Cerebellar cortex (tissue), 1 donor: ENCODE results near the gene ANO7.

Source experiments
- DNase-seq: peaks from one replicate; pipeline ENCODE4 v3.0.0-alpha.2; 2015; ENCODE audit warnings: low spot score

ANO7 gene

DNA sequence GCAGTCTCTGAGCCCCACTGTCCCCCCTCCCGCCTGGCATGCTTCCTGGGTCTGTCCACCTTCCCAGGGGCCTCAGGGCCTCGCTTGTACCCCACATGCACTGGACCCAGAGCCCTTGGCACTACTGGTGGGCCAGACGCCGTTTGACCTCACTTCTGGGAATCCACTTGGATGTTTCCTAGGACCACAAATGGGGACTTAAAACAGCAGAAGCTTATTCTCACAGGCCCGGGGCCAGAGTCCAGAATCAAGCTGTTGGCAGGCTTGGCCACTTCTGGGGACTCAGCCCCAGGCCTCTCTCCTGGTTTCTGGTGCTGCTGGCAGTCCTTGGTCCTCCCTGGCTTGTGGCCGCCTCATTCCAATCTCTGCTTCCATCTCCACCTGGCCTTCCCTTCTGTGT, 19.6 kb downstream of the ANO7 start:
- no peak for DNase-seq

DNA sequence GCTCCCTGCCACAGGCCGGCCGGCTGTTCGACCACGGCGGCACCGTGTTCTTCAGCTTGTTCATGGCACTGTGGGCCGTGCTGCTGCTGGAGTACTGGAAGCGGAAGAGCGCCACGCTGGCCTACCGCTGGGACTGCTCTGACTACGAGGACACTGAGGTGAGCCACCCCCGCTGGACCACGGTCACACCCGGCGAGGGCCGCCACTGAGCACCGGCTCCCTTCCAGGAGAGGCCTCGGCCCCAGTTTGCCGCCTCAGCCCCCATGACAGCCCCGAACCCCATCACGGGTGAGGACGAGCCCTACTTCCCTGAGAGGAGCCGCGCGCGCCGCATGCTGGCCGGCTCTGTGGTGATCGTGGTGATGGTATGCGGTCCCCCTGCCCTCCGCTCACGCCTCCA, 20.8 kb downstream of the ANO7 start:
- DNase-seq: no peak

DNA sequence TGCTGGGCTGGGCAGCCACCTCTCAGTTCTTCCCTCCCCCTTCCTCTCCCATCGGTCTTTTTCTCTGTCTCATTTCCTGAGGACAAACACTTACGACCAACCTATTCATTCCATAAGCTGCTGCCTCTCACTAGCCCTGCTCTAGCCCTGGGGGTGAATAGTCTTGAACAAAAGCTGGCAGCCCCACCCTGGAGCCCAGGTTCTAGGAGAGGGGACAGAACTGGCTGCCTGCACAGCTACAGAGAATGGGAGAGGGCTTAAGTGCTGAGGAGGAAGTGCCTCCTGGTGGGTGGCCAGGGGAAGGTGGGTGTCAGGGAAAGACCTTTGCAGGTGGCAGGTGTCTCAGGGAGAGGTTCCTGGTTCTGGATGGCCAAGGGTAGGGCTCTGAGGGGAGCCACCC, 22.8 kb downstream of the ANO7 start:
- no peak for DNase-seq

DNA sequence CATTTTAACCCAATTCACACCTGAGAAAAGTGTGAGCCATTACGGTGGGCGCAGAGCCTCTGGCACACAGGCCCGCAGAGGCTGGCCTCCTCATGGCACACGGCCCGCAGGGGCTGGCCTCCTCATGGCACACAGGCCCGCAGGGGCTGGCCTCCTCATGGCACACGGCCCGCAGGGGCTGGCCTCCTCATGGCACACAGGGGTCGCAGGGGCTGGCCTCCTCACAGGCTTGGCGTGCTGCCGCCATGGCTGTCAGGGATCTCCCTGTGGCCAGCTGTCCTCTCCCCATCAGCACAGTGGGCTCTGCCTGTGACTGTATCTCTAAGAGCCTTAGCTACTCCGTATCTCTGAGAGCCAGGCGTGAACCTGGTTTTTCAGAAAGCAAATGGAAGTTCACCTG, 24.6 kb downstream of the ANO7 start:
- DNase-seq: no peak

DNA sequence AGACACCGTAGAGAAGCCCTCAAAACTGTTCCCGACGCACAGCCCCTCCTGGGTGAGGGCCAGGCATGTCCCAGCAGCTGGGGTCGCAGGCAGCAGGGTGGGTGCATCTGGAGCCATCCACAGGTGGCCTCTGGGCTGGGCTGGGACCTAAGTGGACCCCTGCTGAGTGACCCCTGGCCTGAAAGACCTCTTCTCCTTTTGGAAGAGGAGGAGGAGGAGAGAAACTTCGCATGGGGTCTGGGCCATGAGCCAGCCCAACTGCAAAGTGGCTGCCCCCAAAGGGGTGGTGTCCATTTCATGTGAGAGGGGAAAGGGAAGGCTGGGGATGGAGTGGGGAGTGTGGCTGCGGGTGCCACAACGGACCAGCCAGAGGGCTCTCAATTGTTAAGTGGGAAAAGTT, 25.1 kb downstream of the ANO7 start:
- DNase-seq: no peak

DNA sequence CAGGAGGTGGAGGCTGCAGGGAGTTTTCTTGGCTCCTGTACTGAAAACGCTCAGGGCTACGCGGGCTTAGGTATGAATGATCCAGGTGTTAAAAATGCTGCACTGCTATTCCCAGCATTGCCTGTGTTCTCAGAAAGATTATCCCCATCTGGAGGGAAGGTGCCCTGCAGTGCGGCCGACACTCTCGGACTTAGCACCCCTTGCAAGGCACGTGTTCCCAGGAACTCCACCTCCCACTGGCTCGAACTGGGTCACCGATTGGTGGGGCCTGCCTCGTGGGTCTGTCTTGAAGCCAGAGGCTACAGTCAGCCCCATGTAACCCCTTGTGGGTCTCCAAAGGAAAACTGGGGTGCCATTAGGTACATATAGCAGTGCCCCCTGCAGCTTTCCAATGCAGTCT, 25.7 kb downstream of the ANO7 start:
- DNase-seq: no peak

DNA sequence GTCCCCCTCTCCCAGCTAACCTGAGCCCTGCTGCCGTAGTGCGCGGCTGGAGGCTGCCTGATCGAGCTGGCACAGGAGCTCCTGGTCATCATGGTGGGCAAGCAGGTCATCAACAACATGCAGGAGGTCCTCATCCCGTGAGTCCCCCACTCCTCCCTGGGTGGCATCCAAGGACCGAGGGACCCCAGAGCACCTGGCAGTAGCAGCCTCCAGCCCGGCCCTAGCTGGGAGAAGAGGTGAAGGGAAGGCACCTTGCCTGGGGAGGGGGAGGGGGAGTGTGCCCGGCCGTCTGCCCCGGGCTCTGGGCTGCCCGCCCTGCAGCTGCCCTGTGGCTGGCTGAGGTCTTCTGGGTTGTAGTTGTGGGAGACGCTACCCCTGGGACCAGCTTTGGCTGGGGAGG, 26.3 kb downstream of the ANO7 start:
- no peak for DNase-seq

DNA sequence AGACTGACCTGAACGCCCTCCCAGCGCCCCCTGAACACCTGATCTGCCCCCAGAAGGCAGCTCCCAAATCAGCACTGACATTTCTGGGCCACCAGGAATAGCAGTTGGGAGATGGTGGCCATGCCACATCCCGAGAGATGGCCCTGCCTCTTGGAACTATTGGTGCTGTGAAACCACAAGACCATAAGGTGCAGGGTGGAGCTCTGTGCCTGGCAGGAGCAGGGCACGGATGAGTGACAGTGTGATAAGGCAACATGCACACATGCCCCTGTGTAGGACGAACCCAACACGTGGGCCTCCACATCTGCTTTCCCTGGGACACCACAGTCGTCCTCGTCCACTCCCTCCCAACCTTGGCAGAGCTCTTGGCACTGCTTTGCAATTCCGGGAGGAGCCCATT, 26.9 kb downstream of the ANO7 start:
- DNase-seq: no peak

DNA sequence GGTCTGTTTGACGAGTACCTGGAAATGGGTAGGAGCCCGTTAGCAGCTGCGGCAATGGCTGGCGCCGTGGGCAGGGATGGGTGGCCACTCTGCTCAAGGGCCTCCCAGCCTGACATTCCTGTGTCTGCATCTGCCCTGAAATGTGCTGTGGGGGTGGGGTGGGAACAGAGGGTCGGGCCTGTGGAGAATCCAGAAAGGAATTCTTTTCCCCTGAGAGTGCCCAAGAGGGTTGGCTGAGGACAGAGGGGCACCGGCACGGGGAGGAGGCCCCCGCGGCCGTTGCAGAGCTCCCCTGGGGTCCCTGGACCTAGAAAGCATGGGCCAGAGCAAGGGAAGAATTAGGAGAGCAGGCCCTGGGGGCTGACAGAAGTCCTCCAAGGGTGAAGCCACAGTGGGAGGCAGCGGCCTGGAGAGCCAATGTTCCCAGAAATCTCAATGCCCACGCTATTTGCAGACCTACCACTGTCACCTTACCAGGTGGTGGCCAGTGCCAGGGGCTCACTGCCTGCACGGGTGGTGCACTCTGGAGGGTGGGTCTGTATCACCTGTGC, 27.8 kb downstream of the ANO7 start:
- no peak for DNase-seq

DNA sequence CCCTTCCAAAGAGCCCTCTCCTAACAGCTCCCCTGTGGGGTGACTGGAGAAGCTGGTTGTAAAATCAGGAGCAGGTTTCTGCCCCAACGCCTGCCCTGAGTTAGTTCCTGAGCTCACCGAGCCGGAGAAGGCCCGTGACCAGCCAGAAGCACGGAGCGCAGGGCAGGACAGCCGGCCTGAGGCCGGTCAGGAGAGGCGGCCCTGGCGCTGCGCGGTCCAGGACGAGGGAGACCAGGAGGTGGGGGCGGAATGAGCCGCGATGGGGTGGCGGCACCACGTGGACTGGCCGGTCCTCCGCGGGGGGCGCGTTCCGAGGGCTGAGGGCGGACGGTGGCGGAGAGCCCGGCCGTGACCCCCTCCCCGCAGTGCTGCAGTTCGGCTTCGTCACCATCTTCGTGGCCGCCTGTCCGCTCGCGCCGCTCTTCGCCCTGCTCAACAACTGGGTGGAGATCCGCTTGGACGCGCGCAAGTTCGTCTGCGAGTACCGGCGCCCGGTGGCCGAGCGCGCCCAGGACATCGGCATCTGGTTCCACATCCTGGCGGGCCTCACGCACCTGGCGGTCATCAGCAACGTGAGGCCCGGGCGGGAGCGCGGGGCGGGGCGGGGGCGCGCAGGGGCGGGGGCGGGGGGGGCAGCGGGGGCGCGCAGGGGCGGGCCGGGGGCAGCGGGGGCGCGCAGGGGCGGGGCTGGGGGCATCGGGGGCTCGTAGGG, 29.0 kb downstream of the ANO7 start:
- DNase-seq: peak; percentile 71

DNA sequence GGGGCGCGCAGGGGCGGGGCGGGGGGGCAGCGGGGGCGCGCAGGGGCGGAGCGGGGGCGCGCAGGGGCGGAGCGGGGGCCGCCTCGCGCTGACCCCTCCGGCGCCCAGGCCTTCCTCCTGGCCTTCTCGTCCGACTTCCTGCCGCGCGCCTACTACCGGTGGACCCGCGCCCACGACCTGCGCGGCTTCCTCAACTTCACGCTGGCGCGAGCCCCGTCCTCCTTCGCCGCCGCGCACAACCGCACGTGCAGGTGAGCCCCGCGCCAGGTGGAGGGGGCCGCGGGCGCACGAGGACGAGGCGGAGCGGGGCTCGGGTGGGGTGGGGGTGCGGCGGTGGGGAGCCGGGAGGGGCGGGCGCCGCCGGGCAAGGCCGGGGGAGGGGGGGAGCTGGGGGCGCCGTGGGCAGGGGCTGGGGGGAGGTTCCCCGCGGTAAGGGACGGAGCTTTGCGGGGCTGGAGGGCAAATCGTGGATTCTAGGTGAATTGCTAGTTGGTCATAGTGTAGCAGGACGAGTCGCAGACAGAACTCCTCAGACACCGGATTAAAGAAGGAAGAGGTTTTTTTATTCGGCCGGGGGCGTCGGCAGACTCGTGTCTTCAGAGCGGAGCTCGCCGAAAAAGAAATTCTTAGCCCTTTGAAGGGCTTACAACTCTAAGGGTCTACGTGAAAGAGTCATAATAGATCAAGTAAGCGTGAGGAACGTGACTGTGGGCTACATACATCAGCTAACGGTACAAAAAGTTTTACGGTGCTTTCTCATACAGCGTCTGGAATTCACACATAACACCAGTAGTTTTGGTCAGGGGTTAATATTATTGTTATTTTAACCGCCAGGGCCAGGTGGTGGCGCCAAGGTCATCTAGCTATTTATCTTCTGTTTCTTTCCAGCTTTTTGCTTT, 29.9 kb downstream of the ANO7 start:
- peak; percentile 54 for DNase-seq

DNA sequence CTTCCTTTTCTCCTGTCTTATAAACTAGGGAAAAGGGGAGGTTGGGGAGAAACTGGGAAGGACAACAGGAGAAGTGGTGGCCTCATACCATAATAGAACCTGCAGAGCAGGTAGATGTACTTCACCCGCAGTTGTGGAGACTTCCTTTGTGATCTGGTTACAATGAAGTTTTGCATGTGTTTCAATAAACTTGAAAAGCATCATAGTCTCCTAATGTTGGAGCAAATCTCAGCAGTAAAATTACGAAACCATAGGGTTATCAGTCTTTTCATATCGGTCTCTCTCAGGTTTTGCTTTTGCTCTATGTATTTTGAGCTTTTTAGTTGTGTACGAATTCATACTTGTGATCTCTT, 30.5 kb downstream of the ANO7 start:
- DNase-seq: no peak

DNA sequence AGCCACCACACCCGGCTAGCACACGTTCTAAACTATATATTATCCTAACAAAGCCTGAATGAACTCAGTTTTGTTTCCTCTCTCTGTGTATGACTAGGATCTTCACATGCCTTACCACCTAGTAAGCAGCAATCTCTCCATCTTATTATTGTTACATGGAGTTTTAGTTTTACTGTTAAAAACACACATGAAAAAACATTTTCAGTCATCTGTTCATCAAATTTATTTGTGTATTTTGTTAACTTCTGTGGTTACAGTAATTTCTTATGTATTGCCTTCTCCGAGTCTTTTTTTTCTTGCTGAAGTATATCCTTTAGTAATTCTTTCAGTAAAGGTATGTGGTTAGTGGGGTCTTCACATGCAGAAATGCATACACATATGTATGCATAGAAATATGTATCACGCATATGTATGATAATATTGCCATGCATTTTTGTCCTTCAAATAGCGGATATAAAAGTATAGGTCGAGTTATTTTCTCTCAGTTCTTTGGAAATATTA, 31.4 kb downstream of the ANO7 start:
- no peak for DNase-seq

DNA sequence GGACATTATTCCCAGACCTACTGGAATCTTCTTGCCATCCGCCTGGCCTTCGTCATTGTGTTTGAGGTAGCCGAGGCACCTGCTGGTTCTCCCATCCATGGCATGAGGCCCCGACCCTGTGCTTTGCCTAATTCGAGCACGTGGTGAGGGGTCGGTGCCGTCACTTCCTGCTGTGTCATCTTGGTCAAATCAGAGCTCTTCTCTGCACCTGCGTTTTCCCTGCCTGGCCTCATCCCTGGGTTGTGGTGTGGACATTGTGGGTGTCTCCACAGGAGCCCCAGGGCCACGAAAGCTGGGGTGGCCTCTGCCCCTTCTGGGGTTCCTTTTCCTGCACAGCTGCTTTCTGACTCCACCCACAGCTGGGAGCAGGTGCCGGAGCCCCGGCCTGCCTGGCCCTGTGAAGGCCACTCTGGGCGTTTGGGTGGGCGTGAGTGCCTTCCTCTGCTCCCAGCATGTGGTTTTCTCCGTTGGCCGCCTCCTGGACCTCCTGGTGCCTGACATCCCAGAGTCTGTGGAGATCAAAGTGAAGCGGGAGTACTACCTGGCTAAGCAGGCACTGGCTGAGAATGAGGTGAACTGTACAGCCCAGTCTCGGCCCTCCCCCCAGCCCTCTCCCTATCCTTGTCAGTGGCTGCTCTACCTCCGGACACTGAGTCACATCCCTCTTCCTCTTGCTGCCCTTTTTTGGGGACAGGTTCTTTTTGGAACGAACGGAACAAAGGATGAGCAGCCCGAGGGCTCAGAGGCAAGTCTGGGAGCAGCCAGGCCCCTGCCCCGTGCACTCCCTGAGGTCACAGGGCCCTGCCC, 34.9 kb downstream of the ANO7 start:
- no peak for DNase-seq

DNA sequence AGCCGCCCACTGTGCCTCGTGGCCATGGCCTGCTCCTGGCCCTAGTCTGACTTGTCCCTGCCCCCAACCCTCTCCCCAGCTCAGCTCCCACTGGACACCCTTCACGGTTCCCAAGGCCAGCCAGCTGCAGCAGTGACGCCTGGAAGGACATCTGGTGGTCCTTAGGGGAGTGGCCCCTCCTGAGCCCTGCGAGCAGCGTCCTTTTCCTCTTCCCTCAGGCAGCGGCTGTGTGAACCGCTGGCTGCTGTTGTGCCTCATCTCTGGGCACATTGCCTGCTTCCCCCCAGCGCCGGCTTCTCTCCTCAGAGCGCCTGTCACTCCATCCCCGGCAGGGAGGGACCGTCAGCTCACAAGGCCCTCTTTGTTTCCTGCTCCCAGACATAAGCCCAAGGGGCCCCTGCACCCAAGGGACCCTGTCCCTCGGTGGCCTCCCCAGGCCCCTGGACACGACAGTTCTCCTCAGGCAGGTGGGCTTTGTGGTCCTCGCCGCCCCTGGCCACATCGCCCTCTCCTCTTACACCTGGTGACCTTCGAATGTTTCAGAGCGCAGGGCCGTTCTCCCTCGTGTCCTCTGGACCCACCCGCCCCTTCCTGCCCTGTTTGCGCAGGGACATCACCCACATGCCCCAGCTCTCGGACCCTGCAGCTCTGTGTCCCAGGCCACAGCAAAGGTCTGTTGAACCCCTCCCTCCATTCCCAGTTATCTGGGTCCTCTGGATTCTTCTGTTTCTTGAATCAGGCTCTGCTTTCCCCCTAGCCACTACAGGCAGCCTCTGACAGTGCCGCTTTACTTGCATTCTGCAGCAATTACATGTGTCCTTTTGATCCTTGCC, 35.8 kb downstream of the ANO7 start:
- no peak for DNase-seq

DNA sequence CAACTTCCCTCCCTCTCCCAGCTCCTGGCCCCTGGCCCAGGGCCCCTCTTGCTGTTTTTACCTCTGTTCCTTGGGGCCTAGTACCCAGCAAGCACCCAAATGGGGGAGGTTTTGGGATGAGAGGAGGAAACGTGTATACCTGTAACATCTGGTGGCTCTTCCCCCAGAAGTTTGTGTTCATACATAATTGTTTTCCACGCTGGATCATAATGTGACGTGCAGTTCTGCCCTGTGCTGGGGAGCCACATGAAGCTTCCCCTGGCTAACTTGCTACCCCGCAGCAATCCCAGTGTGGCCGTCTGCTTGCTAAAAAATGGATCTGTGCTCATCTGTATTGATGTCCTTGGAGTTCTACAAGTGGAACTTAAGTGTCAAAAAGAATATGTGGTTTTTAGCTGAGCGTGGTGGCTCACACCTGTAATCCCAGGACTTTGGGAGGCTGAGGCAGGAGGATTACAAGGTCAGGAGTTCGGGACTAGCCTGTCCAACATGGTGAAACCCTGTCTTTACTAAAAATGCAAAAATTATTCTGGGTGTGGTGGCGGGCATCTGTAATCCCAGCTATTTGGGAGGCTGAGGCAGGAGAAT, 36.5 kb downstream of the ANO7 start:
- DNase-seq: no peak

DNA sequence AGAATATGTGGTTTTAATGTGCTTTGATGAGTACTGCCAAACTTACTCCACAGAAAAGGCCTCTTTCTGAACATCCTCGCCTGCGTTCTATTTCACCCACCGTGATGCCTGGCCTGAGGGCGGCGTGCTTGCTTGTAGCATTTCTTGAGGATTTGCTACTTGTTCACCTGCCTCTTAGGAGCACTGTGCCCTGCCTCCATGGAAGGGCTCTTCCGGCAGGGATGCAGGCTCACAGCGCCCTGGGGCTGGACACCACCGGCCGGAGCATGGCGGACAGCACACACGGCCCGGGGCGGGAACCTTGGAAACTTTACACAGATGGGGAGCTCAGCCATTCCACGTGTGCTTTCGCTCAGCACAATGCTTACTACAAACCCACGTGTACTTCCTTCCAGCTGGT, 37.1 kb downstream of the ANO7 start:
- DNase-seq: no peak

DNA sequence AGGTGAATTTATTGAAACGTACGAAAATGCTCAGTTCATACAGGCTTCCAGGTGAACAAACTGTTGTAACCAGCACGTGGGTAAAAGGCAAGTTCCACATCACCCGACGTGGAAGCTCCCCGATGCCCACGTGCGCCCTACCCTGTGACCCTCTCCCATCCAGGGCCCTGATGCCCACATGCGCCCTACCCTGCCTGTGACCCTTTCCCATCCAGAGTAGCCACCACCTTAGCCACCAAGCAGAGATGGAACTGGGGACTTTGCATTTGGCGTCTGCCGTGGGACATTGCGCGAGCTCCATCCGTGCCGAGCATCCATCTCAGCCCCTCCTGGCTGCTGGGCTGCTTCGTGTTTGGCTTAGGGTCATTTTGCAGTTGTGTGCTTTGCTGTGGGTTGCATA, 37.5 kb downstream of the ANO7 start:
- no peak for DNase-seq

DNA sequence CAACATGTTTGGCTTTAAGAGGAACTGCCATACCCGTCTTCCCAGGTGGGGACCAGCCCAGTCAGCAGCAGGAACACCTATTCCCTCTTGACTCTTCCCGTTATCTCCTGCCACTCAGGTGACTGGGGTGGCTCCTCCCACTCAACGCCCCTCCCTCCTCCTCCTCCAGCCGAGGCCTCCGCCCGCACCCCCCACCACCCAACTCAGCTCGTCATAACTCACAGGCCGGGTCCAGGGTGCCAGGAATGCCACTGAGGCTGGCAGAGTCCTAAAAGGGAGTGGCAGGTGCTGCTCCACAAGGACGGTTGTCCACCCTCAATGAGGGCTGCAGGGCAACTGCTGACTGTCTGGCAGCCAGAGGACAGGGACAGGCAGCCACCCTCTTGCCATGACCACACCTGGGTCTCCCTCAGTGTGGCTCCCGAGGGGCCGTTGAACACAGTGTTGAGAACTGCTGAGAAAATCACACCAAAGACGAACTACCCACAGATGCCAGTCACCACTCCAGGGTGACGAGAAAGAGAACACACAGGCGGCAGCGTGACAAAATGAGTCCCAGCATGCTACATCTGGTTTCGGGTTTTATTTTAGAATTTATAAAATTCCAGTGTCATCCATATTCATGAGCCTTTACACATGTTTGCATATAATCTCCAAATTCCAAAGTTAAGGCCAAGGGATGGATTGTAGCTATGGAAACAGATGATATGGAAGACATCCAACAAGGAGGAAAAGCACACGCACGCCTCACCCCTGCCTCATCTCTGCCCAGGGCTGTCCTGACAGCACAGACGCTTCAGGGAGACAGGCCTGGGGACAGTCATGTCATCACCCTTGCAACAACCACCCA, 38.5 kb downstream of the ANO7 start:
- no peak for DNase-seq

DNA sequence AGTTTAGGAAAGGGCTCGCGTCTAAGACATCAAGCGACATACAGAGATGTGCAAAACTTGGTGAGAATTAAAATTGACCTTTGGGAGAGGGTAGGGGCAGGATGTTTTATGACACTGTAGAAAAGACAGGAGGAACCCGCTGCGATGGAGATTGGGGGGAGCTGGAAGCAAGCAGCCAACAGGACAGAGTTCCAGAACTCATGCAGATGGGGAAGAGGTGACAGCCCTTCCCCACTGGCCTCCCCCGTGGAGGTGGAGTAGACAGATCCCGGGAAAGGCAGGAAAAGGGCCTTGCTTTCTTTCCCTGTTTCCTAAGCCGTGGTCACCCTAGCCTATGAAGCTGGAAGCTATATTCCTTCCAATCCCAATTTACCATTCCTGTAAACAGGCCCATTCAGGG, 39.1 kb downstream of the ANO7 start:
- no peak for DNase-seq
